Cortex of kidney (tissue), 1 donor: ENCODE data around the gene KIF21B.
"Not testable (repeated sequence)": the region's sequence is repeated elsewhere in the genome, so short reads cannot be mapped to it uniquely, and the experiment has no call there.

ENCODE experiments used
- DNase-seq: peaks from one replicate; lab custom pipeline; 2025; lab: John Stamatoyannopoulos, UW

Gene KIF21B

GRCh38 chr1:200970771-200971427 lies 52.6 kb downstream of the KIF21B start:
- no peak for DNase-seq

- DNase-seq: no peak
These were observed 53.6 kb downstream of the KIF21B start for GRCh38 chr1:200969726-200970561.

GRCh38 chr1:200968469-200969410 lies 54.8 kb downstream of the KIF21B start:
- no peak for DNase-seq

- DNase-seq: no peak
These were observed 55.6 kb downstream of the KIF21B start for GRCh38 chr1:200967693-200968468.

- no peak for DNase-seq
These were observed 56.6 kb downstream of the KIF21B start for GRCh38 chr1:200966934-200967333.

GRCh38 chr1:200965111-200965805 lies 58.3 kb downstream of the KIF21B start:
- no peak for DNase-seq

- DNase-seq: not testable (repeated sequence)
These were observed 59.6 kb downstream of the KIF21B start for GRCh38 chr1:200963888-200964287.

GRCh38 chr1:200963076-200963475 lies 60.4 kb downstream of the KIF21B start:
- DNase-seq: no peak

- no peak for DNase-seq
These were observed 60.9 kb downstream of the KIF21B start for GRCh38 chr1:200962631-200963030.

- DNase-seq: not testable (repeated sequence)
These were observed 61.4 kb downstream of the KIF21B start for GRCh38 chr1:200962151-200962550.

GRCh38 chr1:200960948-200961340 lies 62.6 kb downstream of the KIF21B start:
- DNase-seq: no peak

GRCh38 chr1:200960236-200960947 lies 63.1 kb downstream of the KIF21B start:
- no peak for DNase-seq

- DNase-seq: no peak
These were observed 64.0 kb downstream of the KIF21B start for GRCh38 chr1:200959411-200959921.

- no peak for DNase-seq
These were observed 64.9 kb downstream of the KIF21B start for GRCh38 chr1:200958597-200958996.

- DNase-seq: no peak
These were observed 69.1 kb downstream of the KIF21B start for GRCh38 chr1:200954434-200954833.

GRCh38 chr1:200951016-200951415 lies 72.5 kb downstream of the KIF21B start:
- DNase-seq: no peak

GRCh38 chr1:200949626-200950025 lies 73.9 kb downstream of the KIF21B start:
- DNase-seq: no peak

GRCh38 chr1:200947059-200947566 lies 76.4 kb downstream of the KIF21B start:
- DNase-seq: no peak

- no peak for DNase-seq
These were observed 78.4 kb downstream of the KIF21B start for GRCh38 chr1:200945111-200945510.

GRCh38 chr1:200938955-200939354 lies 84.6 kb downstream of the KIF21B start:
- DNase-seq: no peak
